Transverse colon (tissue), 4 donors: ENCODE data around the gene IFITM1. TPM values are rescaled to one million over a fixed set of nuclear protein-coding genes. Genes with fewer than 3 reads are reported as not detected.

Source experiments
- DNase-seq: peaks from one replicate; pipeline ENCODE4 v3.0.0-alpha.2; 2019
- H3K27ac ChIP-seq, 4 donors: fragments of 200-600 bp; sonication (generic); 2 replicates each; pipeline ENCODE4 v1.5.1; 2016 to 2018; ENCODE audit warnings: inconsistent platforms in 4 of 4
- H3K27me3 ChIP-seq: fragments of 200-600 bp; sonication (generic); 2 replicates; pipeline ENCODE4 v1.5.1; 2017; ENCODE audit warnings: inconsistent platforms
- H3K36me3 ChIP-seq, 4 donors: fragments of 200-600 bp; sonication (generic); 2 replicates each; pipeline ENCODE4 v1.5.1; 2017 to 2019; ENCODE audit warnings: inconsistent platforms in 4 of 4
- H3K4me1 ChIP-seq, 4 donors: fragments of 200-600 bp; sonication (generic); 2 replicates each; pipeline ENCODE4 v1.5.1; 2017 to 2020; ENCODE audit warnings: inconsistent platforms in 4 of 4
- H3K4me3 ChIP-seq, 4 donors: fragments of 200-600 bp; sonication (generic); 1 replicate in 1 of 4; 2 replicates in 3 of 4; pipeline versions ENCODE4 v1.5.1 to v1.6.1; 2017 to 2019; ENCODE audit warnings: inconsistent platforms in 4 of 4
- H3K9me3 ChIP-seq, 2 donors: fragments of 200-600 bp; sonication (generic); 2 replicates each; pipeline ENCODE4 v1.5.1; 2017 to 2019; ENCODE audit warnings: inconsistent platforms in 2 of 2
- EP300 ChIP-seq: sonication (generic); formaldehyde crosslinking; IDR thresholded peaks from one replicate; pipeline ENCODE4 v1.6.1; 2017; ENCODE audit warnings: antibody characterized with exemption, low read depth
- POLR2A ChIP-seq: fragments of 450-650 bp; IDR thresholded peaks from one replicate; pipeline ENCODE4 v1.6.1; 2016; ENCODE audit warnings: antibody characterized with exemption, mild to moderate bottlenecking, moderate library complexity
- POLR2AphosphoS5 ChIP-seq, 3 donors: sonication (generic); formaldehyde crosslinking; IDR thresholded peaks; one replicate each; pipeline ENCODE4 v1.6.1; 2016; ENCODE audit warnings: antibody characterized with exemption in 3 of 3
- WGBS, 2 donors: methylation state at CpG; one replicate each; pipeline ENCODE4 v1.1.5; 2018; ENCODE audit warnings: low coverage in 1 of 2; 5-methylcytosine and 5-hydroxymethylcytosine counted together
- in situ Hi-C, 4 donors: fragments of 200-750 bp; cut with MboI; loops; one replicate each; pipeline versions ENCODE4 v1.15.0 to v1.15.1; 2017; ENCODE audit warnings: low sequenced_read_pairs in 3 of 4, low pct_ligation_motif_present in 1 of 4, low pct_unique_long_range_greater_than_20kb in 1 of 4
- intact Hi-C: fragments of 100-400 bp; cut with DNase I; formaldehyde crosslinking; loops from one replicate; pipeline ENCODE4 v1.15.1; 2023; ENCODE audit warnings: low total_unique reads
- total RNA-seq, 4 donors: library from RNA; depleted of rRNA; stranded (reverse); fragments of >200 nt; gene quantifications; one replicate each; pipeline ENCODE4 v1.1.0, GENCODE V29; 2016
- TF ChIP-seq, protein P1 (sequence below), 5 experiments: fragments of 200-600 bp in 3 of 5; fragments of 450-650 bp in 2 of 5; sonication (generic) in 3 of 5; IDR thresholded peaks; 1 replicate in 2 of 5; 2 replicates in 3 of 5; pipeline ENCODE4 v1.5.1; 2016 to 2017; ENCODE audit warnings: antibody characterized with exemption in 5 of 5, inconsistent platforms in 3 of 5, mild to moderate bottlenecking in 2 of 5, moderate library complexity in 1 of 5

Gene IFITM1
- total RNA-seq, 4 donors from 2014 or later: 19.9 to 109 (median 60.5) TPM

DNA sequence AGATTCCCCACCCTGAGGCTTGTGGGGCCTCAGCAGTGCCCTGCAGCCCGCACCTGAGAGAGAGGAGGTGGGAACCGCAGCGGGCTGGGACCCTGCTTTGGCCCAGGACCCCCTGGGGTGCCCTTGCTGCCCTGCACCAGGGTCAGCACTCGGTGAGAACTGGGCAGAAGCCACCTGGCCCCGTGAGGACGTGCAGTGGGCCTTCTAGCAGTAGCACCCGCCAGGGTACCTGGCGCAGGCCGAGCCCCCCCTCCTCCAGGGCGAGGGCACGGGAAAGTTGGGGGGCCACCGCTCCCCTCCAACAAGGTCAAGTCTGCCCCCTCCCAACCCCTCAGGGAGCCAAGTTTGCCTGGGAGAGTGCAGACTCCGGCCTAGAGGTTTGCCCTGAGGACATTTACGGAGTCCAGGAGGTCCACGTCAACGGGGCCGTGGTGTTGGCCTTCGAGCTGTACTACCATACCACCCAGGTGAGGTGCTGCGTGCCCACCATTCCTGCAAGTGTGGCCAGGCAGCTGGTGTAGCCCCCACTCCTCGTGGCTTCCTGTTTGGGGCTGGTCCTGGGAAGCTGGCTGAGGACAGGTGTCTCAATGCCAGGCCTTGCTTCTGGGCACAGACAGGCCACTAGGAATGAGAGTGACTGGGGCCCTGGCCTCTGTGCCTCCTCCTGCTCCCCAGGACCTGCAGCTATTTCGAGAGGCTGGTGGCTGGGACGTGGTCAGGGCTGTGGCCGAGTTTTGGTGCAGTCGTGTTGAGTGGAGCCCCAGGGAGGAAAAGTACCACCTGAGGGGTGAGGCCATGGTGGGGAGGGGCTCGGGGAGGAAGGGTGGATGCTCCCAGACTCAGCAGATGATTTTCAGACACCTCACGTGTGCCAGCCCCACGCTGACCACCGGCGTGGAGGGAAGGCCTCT is 21.4 kb upstream of the IFITM1 start:
- DNase-seq: no peak
- intact Hi-C loops (no loop called here), in situ Hi-C loops (no loop called here)
- H3K36me3 ChIP-seq: no peaks in the 10 kb centered on the region
- 87% methylated on average over 17 of the region's 29 CpGs; no CpG with 5 or more reads in 1 of the 2 donors for WGBS, 2 donors
- no peak overlapping the region for H3K27ac ChIP-seq
- TF ChIP-seq EP300 (no peak), POLR2AphosphoS5 (IDR thresholded peaks at IDR 0.05) (no peak), POLR2A (no peak)
- TF ChIP-seq, protein P1, sequence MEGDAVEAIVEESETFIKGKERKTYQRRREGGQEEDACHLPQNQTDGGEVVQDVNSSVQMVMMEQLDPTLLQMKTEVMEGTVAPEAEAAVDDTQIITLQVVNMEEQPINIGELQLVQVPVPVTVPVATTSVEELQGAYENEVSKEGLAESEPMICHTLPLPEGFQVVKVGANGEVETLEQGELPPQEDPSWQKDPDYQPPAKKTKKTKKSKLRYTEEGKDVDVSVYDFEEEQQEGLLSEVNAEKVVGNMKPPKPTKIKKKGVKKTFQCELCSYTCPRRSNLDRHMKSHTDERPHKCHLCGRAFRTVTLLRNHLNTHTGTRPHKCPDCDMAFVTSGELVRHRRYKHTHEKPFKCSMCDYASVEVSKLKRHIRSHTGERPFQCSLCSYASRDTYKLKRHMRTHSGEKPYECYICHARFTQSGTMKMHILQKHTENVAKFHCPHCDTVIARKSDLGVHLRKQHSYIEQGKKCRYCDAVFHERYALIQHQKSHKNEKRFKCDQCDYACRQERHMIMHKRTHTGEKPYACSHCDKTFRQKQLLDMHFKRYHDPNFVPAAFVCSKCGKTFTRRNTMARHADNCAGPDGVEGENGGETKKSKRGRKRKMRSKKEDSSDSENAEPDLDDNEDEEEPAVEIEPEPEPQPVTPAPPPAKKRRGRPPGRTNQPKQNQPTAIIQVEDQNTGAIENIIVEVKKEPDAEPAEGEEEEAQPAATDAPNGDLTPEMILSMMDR (IDR thresholded peaks at IDR 0.05): no peak
- peaks cover 9% of the 10 kb centered on the region for H3K27me3 ChIP-seq
- peaks cover 0 to 24% (median 15%) of the 10 kb centered on the region in 4 donors for H3K4me1 ChIP-seq
- no peak overlapping the region for H3K4me3 ChIP-seq
- no peaks in the 10 kb centered on the region for H3K9me3 ChIP-seq

DNA sequence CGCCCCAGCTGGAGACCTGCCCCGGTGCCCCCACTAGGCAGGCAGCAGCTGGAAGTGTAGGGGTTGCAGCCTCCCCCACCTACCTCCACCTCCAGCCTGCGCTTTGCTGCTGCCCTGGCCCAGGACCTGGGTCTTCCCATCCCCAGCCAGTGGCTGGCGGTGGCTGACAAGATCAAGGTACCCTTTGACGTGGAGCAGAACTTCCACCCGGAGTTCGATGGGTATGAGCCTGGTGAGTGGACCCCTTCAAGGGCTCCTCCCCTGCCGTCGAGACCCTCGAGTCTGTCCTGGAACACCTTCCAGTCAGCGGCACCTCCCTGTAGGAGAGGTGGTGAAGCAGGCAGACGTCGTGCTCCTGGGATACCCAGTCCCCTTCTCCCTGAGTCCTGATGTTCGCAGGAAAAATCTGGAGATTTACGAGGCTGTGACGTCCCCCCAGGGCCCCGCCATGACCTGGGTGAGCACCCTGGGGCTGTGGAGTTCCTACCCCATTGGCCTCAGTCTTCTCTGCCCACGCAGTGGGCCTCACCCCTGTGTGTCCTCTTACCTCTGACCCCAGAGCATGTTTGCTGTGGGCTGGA is 20.5 kb upstream of the IFITM1 start:
- in situ Hi-C loops: no loop called here

DNA sequence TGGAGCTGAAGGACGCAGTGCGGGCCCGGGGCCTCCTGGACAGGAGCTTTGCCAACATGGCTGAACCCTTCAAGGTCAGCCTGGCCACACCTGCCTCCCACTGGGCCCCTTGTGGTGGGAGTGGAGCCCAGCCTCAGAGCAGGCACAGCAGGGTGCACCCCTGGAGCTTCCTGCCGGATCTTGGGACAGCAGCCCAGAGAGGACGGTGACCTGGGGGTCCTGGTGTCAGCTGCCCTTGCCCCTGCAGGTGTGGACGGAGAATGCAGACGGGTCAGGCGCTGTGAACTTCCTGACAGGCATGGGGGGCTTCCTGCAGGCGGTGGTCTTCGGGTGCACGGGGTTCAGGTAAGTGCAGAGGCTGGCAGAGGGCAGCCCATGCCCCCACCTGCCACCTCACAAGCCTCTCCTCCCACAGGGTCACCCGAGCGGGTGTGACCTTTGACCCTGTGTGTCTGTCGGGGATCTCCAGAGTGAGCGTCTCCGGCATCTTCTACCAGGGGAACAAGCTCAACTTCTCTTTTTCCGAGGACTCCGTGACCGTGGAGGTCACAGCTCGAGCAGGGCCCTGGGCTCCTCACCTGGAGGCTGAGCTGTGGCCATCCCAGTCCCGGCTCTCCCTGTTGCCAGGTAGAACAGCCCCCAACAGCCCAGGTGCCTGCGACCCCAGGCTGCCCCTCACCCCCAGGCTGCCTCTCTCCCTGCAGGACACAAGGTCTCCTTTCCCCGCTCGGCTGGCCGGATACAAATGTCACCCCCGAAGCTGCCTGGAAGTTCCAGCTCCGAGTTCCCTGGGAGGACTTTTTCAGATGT is 19.8 kb upstream of the IFITM1 start:
- Histone ChIP-seq H3K36me3 (no peaks in the 10 kb centered on the region), H3K9me3 (no peaks in the 10 kb centered on the region), H3K4me1 (peaks cover 0 to 19% (median 12%) of the 10 kb centered on the region in 4 donors), H3K27ac (no peak overlapping the region), H3K4me3 (no peak overlapping the region), H3K27me3 (peaks cover 15% of the 10 kb centered on the region)
- no peak for TF ChIP-seq EP300
- TF ChIP-seq POLR2AphosphoS5 (IDR thresholded peaks at IDR 0.05): no peak
- TF ChIP-seq POLR2A: no peak
- TF ChIP-seq, protein P1 (IDR thresholded peaks at IDR 0.05): no peak
- WGBS, 2 donors: 89% methylated on average over 19 of the region's 27 CpGs; no CpG with 5 or more reads in 1 of the 2 donors
- intact Hi-C loops (no loop called here), in situ Hi-C loops (no loop called here)
- DNase-seq: no peak

More for the DNA sequence above, 20.5 kb upstream of the IFITM1 start:
- no peaks in the 10 kb centered on the region for H3K36me3 ChIP-seq
- intact Hi-C loops: no loop called here
- no peak overlapping the region for H3K4me3 ChIP-seq
- peaks cover 9% of the 10 kb centered on the region for H3K27me3 ChIP-seq
- no peak for DNase-seq
- H3K27ac ChIP-seq: no peak overlapping the region
- H3K4me1 ChIP-seq: peaks cover 0 to 23% (median 13%) of the 10 kb centered on the region in 4 donors
- WGBS, 2 donors: 87% methylated on average over 17 of the region's 18 CpGs; no CpG with 5 or more reads in 1 of the 2 donors
- no peaks in the 10 kb centered on the region for H3K9me3 ChIP-seq
- TF ChIP-seq POLR2A: no peak
- no peak for TF ChIP-seq POLR2AphosphoS5 (IDR thresholded peaks at IDR 0.05)
- TF ChIP-seq, protein P1 (IDR thresholded peaks at IDR 0.05): no peak

DNA sequence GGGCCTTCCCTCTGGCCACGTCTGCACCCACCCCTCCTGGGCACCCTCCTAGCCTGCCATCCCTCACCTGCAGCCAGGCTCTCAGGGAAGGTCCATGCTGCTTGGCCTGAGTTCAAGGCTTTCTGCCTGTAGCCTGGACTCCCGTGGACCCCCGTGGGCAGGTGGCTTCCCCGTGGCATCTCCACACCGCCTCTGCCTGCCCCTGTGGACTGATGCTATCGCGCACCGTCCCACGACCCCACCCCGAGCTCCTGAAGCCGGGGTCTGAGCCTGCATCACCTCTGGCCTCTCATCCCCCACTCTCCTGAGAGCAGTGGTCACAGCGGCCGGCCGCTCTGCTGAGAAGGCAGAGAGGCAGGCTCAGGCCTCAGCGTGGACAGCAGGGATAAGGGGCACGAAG is 19.1 kb upstream of the IFITM1 start:
- no peak overlapping the region for H3K27ac ChIP-seq
- in situ Hi-C loops (no loop called here), intact Hi-C loops (no loop called here)
- peaks cover 22% of the 10 kb centered on the region for H3K27me3 ChIP-seq
- no peak for DNase-seq
- no peak overlapping the region for H3K4me3 ChIP-seq
- H3K9me3 ChIP-seq: no peaks in the 10 kb centered on the region
- TF ChIP-seq EP300 (no peak), POLR2A (no peak), POLR2AphosphoS5 (IDR thresholded peaks at IDR 0.05) (no peak)
- TF ChIP-seq, protein P1 (IDR thresholded peaks at IDR 0.05): no peak
- WGBS, 2 donors: 87% methylated on average over 16 of the region's 16 CpGs; no CpG with 5 or more reads in 1 of the 2 donors
- H3K4me1 ChIP-seq: peaks cover 0 to 12% (median 6%) of the 10 kb centered on the region in 4 donors
- no peaks in the 10 kb centered on the region for H3K36me3 ChIP-seq
